DND-41 (cell line): ENCODE data around the gene TSPAN9.

ENCODE experiments used
- CTCF ChIP-seq: IDR thresholded peaks from 2 replicates; pipeline ENCODE4 v1.5.1; 2012; ENCODE audit warnings: borderline replicate concordance, low read length, moderate library complexity, mild to moderate bottlenecking; ENCODE audit not compliant: poor library complexity, severe bottlenecking; ENCODE audit errors: extremely low read depth
- EZH2 ChIP-seq: IDR thresholded peaks from 3 replicates; pipeline ENCODE4 v1.6.1; 2012; ENCODE audit warnings: borderline replicate concordance, low read depth, mild to moderate bottlenecking, moderate library complexity, low read length, inconsistent platforms; ENCODE audit not compliant: severe bottlenecking

- TF ChIP-seq CTCF, result no peak
- no peak for TF ChIP-seq EZH2
Measured at GRCh38 chr12:3195859-3196483, 118.8 kb downstream of the TSPAN9 start.
